Activated T-cell treated with anti-CD3 and anti-CD28 coated beads, Interleukin-2, amount 50 U/mL, for 4 hours (primary cell): ENCODE measurements around the gene B3GNT4. TPM values are rescaled to one million over a fixed set of nuclear protein-coding genes. Genes with fewer than 3 reads are reported as not detected.
"Not testable (repeated sequence)": the region's sequence is repeated elsewhere in the genome, so short reads cannot be mapped to it uniquely, and the experiment has no call there.

ENCODE experiments used
- ATAC-seq, 2 donors: fragments of 200-7000 bp; cut with Tn5 transposase; one replicate each; pipeline ENCODE4 v1.10.0; 2021
- DNase-seq: peaks from one replicate; pipeline ENCODE4 v3.0.0-alpha.2; 2020
- H3K27me3 Mint-ChIP-seq: one replicate; pipeline ENCODE4 v1.8.0; 2021; ENCODE audit warnings: low read depth, mixed read lengths
- H3K36me3 Mint-ChIP-seq: one replicate; pipeline ENCODE4 v1.8.0; 2022; ENCODE audit warnings: mixed read lengths; ENCODE audit not compliant: insufficient read depth
- H3K4me1 Mint-ChIP-seq: one replicate; pipeline ENCODE4 v1.8.0; 2021; ENCODE audit warnings: low read depth, mixed read lengths
- H3K4me3 Mint-ChIP-seq: one replicate; pipeline ENCODE4 v1.8.0; 2021; ENCODE audit warnings: mild to moderate bottlenecking, moderate library complexity, mixed read lengths
- H3K9me3 Mint-ChIP-seq: one replicate; pipeline ENCODE4 v1.8.0; 2021; ENCODE audit warnings: mixed read lengths
- total RNA-seq, 3 donors: library from RNA; stranded (reverse); gene quantifications; one replicate each; pipeline ENCODE4 v1.2.1, GENCODE V29; 2021

Gene B3GNT4
- total RNA-seq, 3 donors from 2014 or later, result 0.16 to 0.43 (median 0.19) TPM

GRCh38 chr12:122176473-122176872, 27.0 kb upstream of the B3GNT4 start:
- not testable (repeated sequence) for DNase-seq, ATAC-seq, H3K9me3 Mint-ChIP-seq, H3K4me1 Mint-ChIP-seq, H3K4me3 Mint-ChIP-seq, H3K27me3 Mint-ChIP-seq, H3K36me3 Mint-ChIP-seq

- Mint-ChIP-seq H3K9me3 (no peaks in the 10 kb centered on the region), H3K4me3 (peak within 1 kb of the TSS; percentile 81), H3K4me1 (peaks cover 10% of the 10 kb centered on the region), H3K36me3 (no peaks in the 10 kb centered on the region), H3K27me3 (peaks cover 16% of the 10 kb centered on the region)
- DNase-seq (no peak), ATAC-seq (peak; percentile 85 to 87)
These were observed 20.5 kb upstream of the B3GNT4 start, which contains the start of gene LRRC43 for GRCh38 chr12:122182887-122183587. Gene LRRC43 (plus strand): TSS chr12:122183123. CDS start chr12:122183145, 22 bp downstream.

GRCh38 chr12:122183588-122183940, 19.9 kb upstream of the B3GNT4 start:
- H3K27me3 Mint-ChIP-seq, result peaks cover 15% of the 10 kb centered on the region
- H3K9me3 Mint-ChIP-seq, result no peaks in the 10 kb centered on the region
- H3K36me3 Mint-ChIP-seq, result no peaks in the 10 kb centered on the region
- H3K4me3 Mint-ChIP-seq, result peak overlapping the region; percentile 68
- DNase-seq (no peak), ATAC-seq (peak; percentile 11 to 15)
- H3K4me1 Mint-ChIP-seq, result peaks cover 10% of the 10 kb centered on the region

- H3K27me3 Mint-ChIP-seq, result peaks cover 15% of the 10 kb centered on the region
- peaks cover 10% of the 10 kb centered on the region for H3K4me1 Mint-ChIP-seq
- H3K36me3 Mint-ChIP-seq, result no peaks in the 10 kb centered on the region
- ATAC-seq (no peak), DNase-seq (no peak)
- peak overlapping the region; percentile 68 for H3K4me3 Mint-ChIP-seq
- no peaks in the 10 kb centered on the region for H3K9me3 Mint-ChIP-seq
These were observed 19.0 kb upstream of the B3GNT4 start for GRCh38 chr12:122184517-122184916.

GRCh38 chr12:122185079-122185478, 18.4 kb upstream of the B3GNT4 start:
- Mint-ChIP-seq H3K36me3 (no peaks in the 10 kb centered on the region), H3K4me3 (peak overlapping the region; percentile 26), H3K4me1 (peaks cover 10% of the 10 kb centered on the region), H3K9me3 (no peaks in the 10 kb centered on the region), H3K27me3 (peaks cover 15% of the 10 kb centered on the region)
- DNase-seq (no peak), ATAC-seq (no peak)

GRCh38 chr12:122185494-122186082, 17.9 kb upstream of the B3GNT4 start:
- Mint-ChIP-seq H3K4me1 (peaks cover 10% of the 10 kb centered on the region), H3K27me3 (peaks cover 15% of the 10 kb centered on the region), H3K9me3 (no peaks in the 10 kb centered on the region), H3K4me3 (no peak overlapping the region), H3K36me3 (no peaks in the 10 kb centered on the region)
- DNase-seq (no peak), ATAC-seq (no peak)

- no peak overlapping the region for H3K4me3 Mint-ChIP-seq
- H3K27me3 Mint-ChIP-seq, result peaks cover 12% of the 10 kb centered on the region
- no peak for ATAC-seq
- peaks cover 10% of the 10 kb centered on the region for H3K4me1 Mint-ChIP-seq
- no peaks in the 10 kb centered on the region for H3K9me3 Mint-ChIP-seq
- no peak for DNase-seq
- H3K36me3 Mint-ChIP-seq, result no peaks in the 10 kb centered on the region
These were observed 16.0 kb upstream of the B3GNT4 start for GRCh38 chr12:122187466-122187865.

GRCh38 chr12:122189626-122190475, 13.7 kb upstream of the B3GNT4 start:
- DNase-seq, result no peak
- Mint-ChIP-seq H3K36me3 (no peaks in the 10 kb centered on the region), H3K27me3 (peaks cover 3% of the 10 kb centered on the region), H3K9me3 (peaks cover 3% of the 10 kb centered on the region), H3K4me3 (no peak overlapping the region), H3K4me1 (peaks cover under 1% of the 10 kb centered on the region)
- no peak for ATAC-seq

GRCh38 chr12:122190842-122191668, 12.5 kb upstream of the B3GNT4 start:
- Mint-ChIP-seq H3K4me1 (no peaks in the 10 kb centered on the region), H3K9me3 (peaks cover 10% of the 10 kb centered on the region), H3K4me3 (no peak overlapping the region), H3K36me3 (peaks cover 3% of the 10 kb centered on the region), H3K27me3 (peaks cover 3% of the 10 kb centered on the region)
- peak; percentile 58 for DNase-seq
- ATAC-seq, result peak; percentile 80 to 89

GRCh38 chr12:122192441-122192840, 11.1 kb upstream of the B3GNT4 start:
- Mint-ChIP-seq H3K4me3 (no peak overlapping the region), H3K9me3 (peaks cover 10% of the 10 kb centered on the region), H3K27me3 (peaks cover 9% of the 10 kb centered on the region), H3K4me1 (peaks cover 1% of the 10 kb centered on the region), H3K36me3 (peaks cover 3% of the 10 kb centered on the region)
- DNase-seq (no peak), ATAC-seq (no peak)

GRCh38 chr12:122194804-122195203, 8.7 kb upstream of the B3GNT4 start:
- Mint-ChIP-seq H3K9me3 (peaks cover 10% of the 10 kb centered on the region), H3K36me3 (peaks cover 3% of the 10 kb centered on the region), H3K4me3 (no peak overlapping the region), H3K4me1 (peaks cover 3% of the 10 kb centered on the region), H3K27me3 (peaks cover 20% of the 10 kb centered on the region)
- DNase-seq (no peak), ATAC-seq (no peak)

- Mint-ChIP-seq H3K9me3 (peaks cover 10% of the 10 kb centered on the region), H3K4me3 (no peak overlapping the region), H3K4me1 (peaks cover 3% of the 10 kb centered on the region), H3K27me3 (peaks cover 26% of the 10 kb centered on the region), H3K36me3 (peaks cover 3% of the 10 kb centered on the region)
- ATAC-seq, result no peak
- DNase-seq, result no peak
These were observed 8.1 kb upstream of the B3GNT4 start for GRCh38 chr12:122195405-122195804.

- no peak for DNase-seq
- no peak overlapping the region for H3K4me3 Mint-ChIP-seq
- H3K4me1 Mint-ChIP-seq, result peaks cover 3% of the 10 kb centered on the region
- peaks cover 10% of the 10 kb centered on the region for H3K9me3 Mint-ChIP-seq
- peaks cover 3% of the 10 kb centered on the region for H3K36me3 Mint-ChIP-seq
- ATAC-seq, result no peak
- H3K27me3 Mint-ChIP-seq, result peaks cover 29% of the 10 kb centered on the region
These were observed 5.9 kb upstream of the B3GNT4 start for GRCh38 chr12:122197612-122197966.
